Measurements from ENCODE around the gene SOX15.

The SOX15 gene

GRCh38 chr17:7556627-7557026 is 33.3 kb downstream of the SOX15 start:
- no peak overlapping the region for H3K27ac ChIP-seq (ENCODE audit: low read depth, low read length)
- no peak overlapping the region for H3K4me3 ChIP-seq (ENCODE audit: low read depth, low read length)
- no peak overlapping the region for H3K9ac ChIP-seq (ENCODE audit: low read length)
- no peak overlapping the region for H4K12ac ChIP-seq (ENCODE audit: low read depth, low read length)
- no peak overlapping the region for H3K4ac ChIP-seq (ENCODE audit: low read depth, low read length)
- H2AK5ac ChIP-seq (ENCODE audit: low read length): no peak overlapping the region
- H3K79me1 ChIP-seq (ENCODE audit: low read length): peaks cover 6% of the 10 kb centered on the region
- no peak overlapping the region for H2BK120ac ChIP-seq (ENCODE audit: insufficient read depth, low read length, poor library complexity)
- H3K4me2 ChIP-seq (ENCODE audit: low read length): no peak overlapping the region
- peaks cover 3% of the 10 kb centered on the region for H3K79me2 ChIP-seq (ENCODE audit: control insufficient read depth, insufficient read depth, low read length, poor library complexity)
- WGBS (ENCODE audit: extremely low coverage, insufficient coverage, insufficient read length): no CpG with 5 or more reads among the region's 12 CpGs
- H3K23ac ChIP-seq (ENCODE audit: low read length): no peak overlapping the region
- peaks cover 4 to 7% of the 10 kb centered on the region in 2 experiments for H3K4me1 ChIP-seq (ENCODE audit: control insufficient read depth in 1 of 2, insufficient read depth in 2 of 2, low read length in 2 of 2)
- no peak overlapping the region for H3K18ac ChIP-seq (ENCODE audit: low read length)
- H4K8ac ChIP-seq (ENCODE audit: low read depth, low read length): no peak overlapping the region
- H3K14ac ChIP-seq (ENCODE audit: low read length): no peak overlapping the region
- DNase-seq: no peak
- no peaks in the 10 kb centered on the region for H3K27me3 ChIP-seq (ENCODE audit: insufficient read depth, low read length)
- H4K91ac ChIP-seq (ENCODE audit: low read depth, low read length): no peak overlapping the region
- no peak overlapping the region for H2AFZ ChIP-seq (ENCODE audit: insufficient read depth, low read length, poor library complexity)
- H2BK12ac ChIP-seq (ENCODE audit: low read length): no peak overlapping the region
- H2BK5ac ChIP-seq (ENCODE audit: low read depth, low read length, poor library complexity): no peak overlapping the region
- no peaks in the 10 kb centered on the region for H3K9me3 ChIP-seq (ENCODE audit: insufficient read depth, low read depth, low read length)
- no peaks in the 10 kb centered on the region for H3K36me3 ChIP-seq (ENCODE audit: control insufficient read depth in 1 of 2, insufficient read depth in 2 of 2, low read length in 2 of 2)

GRCh38 chr17:7555320-7555948 is 34.5 kb downstream of the SOX15 start:
- Histone ChIP-seq H3K4me2 (ENCODE audit: low read length) (no peak overlapping the region), H3K14ac (ENCODE audit: low read length) (no peak overlapping the region), H3K36me3 (ENCODE audit: control insufficient read depth in 1 of 2, insufficient read depth in 2 of 2, low read length in 2 of 2) (no peaks in the 10 kb centered on the region), H3K9me3 (ENCODE audit: insufficient read depth, low read depth, low read length) (no peaks in the 10 kb centered on the region), H3K4me3 (ENCODE audit: low read depth, low read length) (no peak overlapping the region), H2BK120ac (ENCODE audit: insufficient read depth, low read length, poor library complexity) (no peak overlapping the region), H3K4me1 (ENCODE audit: control insufficient read depth in 1 of 2, insufficient read depth in 2 of 2, low read length in 2 of 2) (peaks cover 3 to 4% of the 10 kb centered on the region in 2 experiments), H3K18ac (ENCODE audit: low read length) (no peak overlapping the region), H3K9ac (ENCODE audit: low read length) (no peak overlapping the region), H2AFZ (ENCODE audit: insufficient read depth, low read length, poor library complexity) (no peak overlapping the region), H3K27me3 (ENCODE audit: insufficient read depth, low read length) (no peaks in the 10 kb centered on the region), H2AK5ac (ENCODE audit: low read length) (no peak overlapping the region), H4K8ac (ENCODE audit: low read depth, low read length) (no peak overlapping the region), H2BK5ac (ENCODE audit: low read depth, low read length, poor library complexity) (no peak overlapping the region), H3K79me2 (ENCODE audit: control insufficient read depth, insufficient read depth, low read length, poor library complexity) (no peaks in the 10 kb centered on the region), H2BK12ac (ENCODE audit: low read length) (no peak overlapping the region), H4K91ac (ENCODE audit: low read depth, low read length) (no peak overlapping the region), H3K23ac (ENCODE audit: low read length) (no peak overlapping the region), H3K4ac (ENCODE audit: low read depth, low read length) (no peak overlapping the region), H3K79me1 (ENCODE audit: low read length) (no peaks in the 10 kb centered on the region), H4K12ac (ENCODE audit: low read depth, low read length) (no peak overlapping the region), H3K27ac (ENCODE audit: low read depth, low read length) (no peak overlapping the region)
- WGBS (ENCODE audit: extremely low coverage, insufficient coverage, insufficient read length): no CpG with 5 or more reads among the region's 10 CpGs
- DNase-seq: no peak

- peaks cover 6% of the 10 kb centered on the region for H3K79me1 ChIP-seq (ENCODE audit: low read length)
- no peak overlapping the region for H3K4me3 ChIP-seq (ENCODE audit: low read depth, low read length)
- no peak overlapping the region for H2BK5ac ChIP-seq (ENCODE audit: low read depth, low read length, poor library complexity)
- no peaks in the 10 kb centered on the region for H3K36me3 ChIP-seq (ENCODE audit: control insufficient read depth in 1 of 2, insufficient read depth in 2 of 2, low read length in 2 of 2)
- no peak overlapping the region for H2AK5ac ChIP-seq (ENCODE audit: low read length)
- H3K79me2 ChIP-seq (ENCODE audit: control insufficient read depth, insufficient read depth, low read length, poor library complexity): no peaks in the 10 kb centered on the region
- WGBS (ENCODE audit: extremely low coverage, insufficient coverage, insufficient read length): no CpG with 5 or more reads among the region's 1 CpG
- H3K9ac ChIP-seq (ENCODE audit: low read length): no peak overlapping the region
- peaks cover 8 to 10% of the 10 kb centered on the region in 2 experiments for H3K4me1 ChIP-seq (ENCODE audit: control insufficient read depth in 1 of 2, insufficient read depth in 2 of 2, low read length in 2 of 2)
- no peak overlapping the region for H3K18ac ChIP-seq (ENCODE audit: low read length)
- H2BK120ac ChIP-seq (ENCODE audit: insufficient read depth, low read length, poor library complexity): no peak overlapping the region
- H3K4me2 ChIP-seq (ENCODE audit: low read length): no peak overlapping the region
- no peak overlapping the region for H3K27ac ChIP-seq (ENCODE audit: low read depth, low read length)
- H4K91ac ChIP-seq (ENCODE audit: low read depth, low read length): no peak overlapping the region
- no peak overlapping the region for H2BK12ac ChIP-seq (ENCODE audit: low read length)
- no peak overlapping the region for H3K23ac ChIP-seq (ENCODE audit: low read length)
- no peak overlapping the region for H3K14ac ChIP-seq (ENCODE audit: low read length)
- DNase-seq: no peak
- no peaks in the 10 kb centered on the region for H3K9me3 ChIP-seq (ENCODE audit: insufficient read depth, low read depth, low read length)
- no peaks in the 10 kb centered on the region for H3K27me3 ChIP-seq (ENCODE audit: insufficient read depth, low read length)
- no peak overlapping the region for H3K4ac ChIP-seq (ENCODE audit: low read depth, low read length)
- no peak overlapping the region for H4K12ac ChIP-seq (ENCODE audit: low read depth, low read length)
- H2AFZ ChIP-seq (ENCODE audit: insufficient read depth, low read length, poor library complexity): no peak overlapping the region
- H4K8ac ChIP-seq (ENCODE audit: low read depth, low read length): no peak overlapping the region
Observed at GRCh38 chr17:7553356-7553755, 36.5 kb downstream of the SOX15 start.

- H3K27ac ChIP-seq (ENCODE audit: low read depth, low read length): no peak overlapping the region
- H2AFZ ChIP-seq (ENCODE audit: insufficient read depth, low read length, poor library complexity): no peak overlapping the region
- H4K91ac ChIP-seq (ENCODE audit: low read depth, low read length): no peak overlapping the region
- DNase-seq: peak in 1 of 2 donors; percentile 24
- no peak overlapping the region for H4K8ac ChIP-seq (ENCODE audit: low read depth, low read length)
- no peak overlapping the region for H3K23ac ChIP-seq (ENCODE audit: low read length)
- H3K4me2 ChIP-seq (ENCODE audit: low read length): no peak overlapping the region
- no peaks in the 10 kb centered on the region for H3K79me2 ChIP-seq (ENCODE audit: control insufficient read depth, insufficient read depth, low read length, poor library complexity)
- H3K27me3 ChIP-seq (ENCODE audit: insufficient read depth, low read length): no peaks in the 10 kb centered on the region
- H3K18ac ChIP-seq (ENCODE audit: low read length): no peak overlapping the region
- H3K9ac ChIP-seq (ENCODE audit: low read length): no peak overlapping the region
- H3K36me3 ChIP-seq (ENCODE audit: control insufficient read depth in 1 of 2, insufficient read depth in 2 of 2, low read length in 2 of 2): no peaks in the 10 kb centered on the region
- no peak overlapping the region for H3K4ac ChIP-seq (ENCODE audit: low read depth, low read length)
- H2BK12ac ChIP-seq (ENCODE audit: low read length): no peak overlapping the region
- H4K12ac ChIP-seq (ENCODE audit: low read depth, low read length): no peak overlapping the region
- no peak overlapping the region for H3K4me3 ChIP-seq (ENCODE audit: low read depth, low read length)
- no peak overlapping the region for H2BK120ac ChIP-seq (ENCODE audit: insufficient read depth, low read length, poor library complexity)
- peaks cover 6% of the 10 kb centered on the region for H3K79me1 ChIP-seq (ENCODE audit: low read length)
- WGBS (ENCODE audit: extremely low coverage, insufficient coverage, insufficient read length): no CpG with 5 or more reads among the region's 6 CpGs
- H2AK5ac ChIP-seq (ENCODE audit: low read length): no peak overlapping the region
- no peak overlapping the region for H2BK5ac ChIP-seq (ENCODE audit: low read depth, low read length, poor library complexity)
- peaks cover 6 to 10% of the 10 kb centered on the region in 2 experiments for H3K4me1 ChIP-seq (ENCODE audit: control insufficient read depth in 1 of 2, insufficient read depth in 2 of 2, low read length in 2 of 2)
- no peak overlapping the region for H3K14ac ChIP-seq (ENCODE audit: low read length)
- H3K9me3 ChIP-seq (ENCODE audit: insufficient read depth, low read depth, low read length): no peaks in the 10 kb centered on the region
Observed at GRCh38 chr17:7552621-7553051, 37.3 kb downstream of the SOX15 start.
